Measurements from ENCODE around the gene NTRK2. TPM values are rescaled to one million over a fixed set of nuclear protein-coding genes. Genes with fewer than 3 reads are reported as not detected.

NTRK2 gene
- total RNA-seq, 1 donor from 2014 or later = 4.6 TPM

DNA sequence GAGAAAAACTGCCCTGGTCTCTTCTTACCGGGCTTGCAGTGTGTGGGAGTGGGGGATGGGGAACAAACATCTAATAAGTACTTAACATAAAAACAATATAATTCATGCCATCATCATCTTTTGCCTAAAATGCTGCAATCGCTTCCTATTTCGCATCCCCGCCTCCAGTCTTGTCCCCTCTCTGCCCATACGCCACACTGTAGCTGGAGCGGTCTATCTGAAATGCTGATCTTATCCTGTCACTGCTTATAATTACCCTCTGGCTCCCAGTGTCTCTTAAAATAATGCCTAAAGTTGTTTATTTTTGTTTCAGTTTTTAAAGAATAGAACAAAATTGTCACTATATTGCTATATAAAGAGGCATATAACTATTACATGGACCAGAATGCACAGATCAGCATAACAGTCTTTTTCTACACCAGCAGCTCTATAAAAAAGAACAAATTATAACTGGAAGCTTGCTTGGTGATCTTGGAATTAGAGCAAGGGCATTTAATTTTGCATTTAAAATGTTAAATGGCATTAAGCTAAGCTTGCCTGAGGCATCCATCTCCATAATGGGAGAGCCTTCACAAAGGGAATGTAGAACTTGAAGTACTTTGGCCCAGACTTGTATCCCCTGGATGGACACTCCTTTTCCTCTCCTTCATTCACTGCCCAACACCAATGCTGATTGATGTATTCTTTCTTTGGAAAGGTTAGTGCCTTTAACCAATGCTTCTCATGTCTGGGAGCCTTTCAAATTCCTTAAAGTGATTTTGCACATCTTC, 12.2 kb downstream of the NTRK2 start:
- H3K9me3 Mint-ChIP-seq (ENCODE audit: unreplicated experiment) = peaks cover 4% of the 10 kb centered on the region
- Histone ChIP-seq H3K36me3 (ENCODE audit: insufficient read depth, low read length) (no peaks in the 10 kb centered on the region), H3K27me3 (ENCODE audit: insufficient read depth, low read length) (no peaks in the 10 kb centered on the region), H2AFZ (ENCODE audit: low read depth, low read length) (no peak overlapping the region), H3K4me1 (ENCODE audit: insufficient read depth, low read length) (no peaks in the 10 kb centered on the region), H3K4me3 (ENCODE audit: insufficient read depth, low read depth, low read length) (no peak overlapping the region), H4K20me1 (ENCODE audit: insufficient read depth, low read length) (no peaks in the 10 kb centered on the region), H3K79me2 (ENCODE audit: insufficient read depth, low read length) (no peaks in the 10 kb centered on the region), H3K9me3 (ENCODE audit: insufficient read depth, low read depth, low read length) (no peaks in the 10 kb centered on the region), H3K27ac (ENCODE audit: low read depth, low read length) (no peak overlapping the region), H3K4me2 (ENCODE audit: low read length) (no peak overlapping the region), H3K9ac (ENCODE audit: low read length) (no peak overlapping the region)
- peaks cover 1% of the 10 kb centered on the region for H3K4me1 Mint-ChIP-seq (ENCODE audit: low read depth, unreplicated experiment)
- no peaks in the 10 kb centered on the region for H3K36me3 Mint-ChIP-seq (ENCODE audit: low read depth, unreplicated experiment)
- peaks cover 11% of the 10 kb centered on the region for H3K27me3 Mint-ChIP-seq (ENCODE audit: low read depth, unreplicated experiment)
- TF ChIP-seq EZH2 (IDR thresholded peaks at IDR 0.05; ENCODE audit: insufficient read depth, low read length) = no peak
- TF ChIP-seq, protein P1, sequence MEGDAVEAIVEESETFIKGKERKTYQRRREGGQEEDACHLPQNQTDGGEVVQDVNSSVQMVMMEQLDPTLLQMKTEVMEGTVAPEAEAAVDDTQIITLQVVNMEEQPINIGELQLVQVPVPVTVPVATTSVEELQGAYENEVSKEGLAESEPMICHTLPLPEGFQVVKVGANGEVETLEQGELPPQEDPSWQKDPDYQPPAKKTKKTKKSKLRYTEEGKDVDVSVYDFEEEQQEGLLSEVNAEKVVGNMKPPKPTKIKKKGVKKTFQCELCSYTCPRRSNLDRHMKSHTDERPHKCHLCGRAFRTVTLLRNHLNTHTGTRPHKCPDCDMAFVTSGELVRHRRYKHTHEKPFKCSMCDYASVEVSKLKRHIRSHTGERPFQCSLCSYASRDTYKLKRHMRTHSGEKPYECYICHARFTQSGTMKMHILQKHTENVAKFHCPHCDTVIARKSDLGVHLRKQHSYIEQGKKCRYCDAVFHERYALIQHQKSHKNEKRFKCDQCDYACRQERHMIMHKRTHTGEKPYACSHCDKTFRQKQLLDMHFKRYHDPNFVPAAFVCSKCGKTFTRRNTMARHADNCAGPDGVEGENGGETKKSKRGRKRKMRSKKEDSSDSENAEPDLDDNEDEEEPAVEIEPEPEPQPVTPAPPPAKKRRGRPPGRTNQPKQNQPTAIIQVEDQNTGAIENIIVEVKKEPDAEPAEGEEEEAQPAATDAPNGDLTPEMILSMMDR (IDR thresholded peaks at IDR 0.05; ENCODE audit: insufficient read depth, low read depth, low read length) = no peak
- no peak overlapping the region for H3K4me3 Mint-ChIP-seq (ENCODE audit: unreplicated experiment)
- no peak overlapping the region for H3K27ac Mint-ChIP-seq (ENCODE audit: unreplicated experiment)
- FAIRE-seq = no peak
- no peak for DNase-seq (ENCODE audit: low read depth)

DNA sequence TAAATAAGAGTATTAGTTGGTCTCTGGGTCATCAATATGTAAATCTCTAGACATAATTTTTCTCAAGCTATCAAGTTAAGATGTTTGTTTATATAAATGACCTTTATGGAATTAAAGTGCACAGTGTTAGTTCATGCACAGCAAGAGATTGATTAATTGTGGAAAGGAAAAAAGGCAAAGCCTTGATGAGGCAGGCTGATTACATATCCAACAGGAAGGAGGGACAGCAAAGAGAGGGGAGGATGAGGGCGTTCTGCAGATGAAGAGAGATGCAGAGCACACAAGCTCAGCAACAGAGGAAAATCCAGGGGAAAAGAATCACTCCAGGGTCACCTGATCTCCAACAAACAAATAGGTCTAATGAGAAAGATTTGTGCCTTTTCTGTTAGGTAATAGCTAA, 16.5 kb downstream of the NTRK2 start:
- peaks cover 2% of the 10 kb centered on the region for H3K9me3 Mint-ChIP-seq (ENCODE audit: unreplicated experiment)
- Histone ChIP-seq H3K36me3 (ENCODE audit: insufficient read depth, low read length) (no peaks in the 10 kb centered on the region), H3K4me2 (ENCODE audit: low read length) (no peak overlapping the region), H3K9ac (ENCODE audit: low read length) (no peak overlapping the region), H3K27ac (ENCODE audit: low read depth, low read length) (no peak overlapping the region), H3K9me3 (ENCODE audit: insufficient read depth, low read depth, low read length) (no peaks in the 10 kb centered on the region), H3K27me3 (ENCODE audit: insufficient read depth, low read length) (peaks cover 2% of the 10 kb centered on the region), H4K20me1 (ENCODE audit: insufficient read depth, low read length) (no peaks in the 10 kb centered on the region), H3K79me2 (ENCODE audit: insufficient read depth, low read length) (no peaks in the 10 kb centered on the region), H2AFZ (ENCODE audit: low read depth, low read length) (no peak overlapping the region), H3K4me1 (ENCODE audit: insufficient read depth, low read length) (no peaks in the 10 kb centered on the region), H3K4me3 (ENCODE audit: insufficient read depth, low read depth, low read length) (no peak overlapping the region)
- H3K4me3 Mint-ChIP-seq (ENCODE audit: unreplicated experiment) = no peak overlapping the region
- FAIRE-seq (no peak), DNase-seq (ENCODE audit: low read depth) (no peak)
- no peaks in the 10 kb centered on the region for H3K4me1 Mint-ChIP-seq (ENCODE audit: low read depth, unreplicated experiment)
- H3K27me3 Mint-ChIP-seq (ENCODE audit: low read depth, unreplicated experiment) = peaks cover 7% of the 10 kb centered on the region
- no peak overlapping the region for H3K27ac Mint-ChIP-seq (ENCODE audit: unreplicated experiment)
- H3K36me3 Mint-ChIP-seq (ENCODE audit: low read depth, unreplicated experiment) = no peaks in the 10 kb centered on the region
- TF ChIP-seq, protein P1 (IDR thresholded peaks at IDR 0.05; ENCODE audit: insufficient read depth, low read depth, low read length) = no peak
- TF ChIP-seq EZH2 (IDR thresholded peaks at IDR 0.05; ENCODE audit: insufficient read depth, low read length) = no peak

DNA sequence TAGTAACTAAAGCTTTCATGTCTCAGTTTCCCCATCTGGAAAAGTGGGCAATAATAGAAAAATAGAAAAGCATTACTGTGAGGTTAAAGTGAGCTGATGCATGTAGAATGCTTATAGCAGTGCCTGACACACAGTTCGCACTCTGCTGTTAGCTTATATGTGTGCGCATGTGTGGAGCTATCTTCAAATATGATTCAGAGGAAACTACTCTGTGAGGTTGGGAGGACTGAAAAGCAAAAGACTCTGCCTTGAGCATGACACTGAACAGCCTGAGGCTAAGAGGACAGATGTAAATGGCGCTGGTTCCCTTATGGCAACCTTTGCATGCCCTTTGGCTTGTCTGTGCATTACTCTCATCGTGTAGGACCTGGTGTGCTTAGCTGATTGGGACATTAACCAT, 19.4 kb downstream of the NTRK2 start:
- no peak for DNase-seq (ENCODE audit: low read depth)
- no peaks in the 10 kb centered on the region for H3K4me1 Mint-ChIP-seq (ENCODE audit: low read depth, unreplicated experiment)
- no peaks in the 10 kb centered on the region for H3K36me3 Mint-ChIP-seq (ENCODE audit: low read depth, unreplicated experiment)
- Histone ChIP-seq H3K9me3 (ENCODE audit: insufficient read depth, low read depth, low read length) (no peaks in the 10 kb centered on the region), H3K4me3 (ENCODE audit: insufficient read depth, low read depth, low read length) (no peak overlapping the region), H3K4me1 (ENCODE audit: insufficient read depth, low read length) (no peaks in the 10 kb centered on the region), H3K9ac (ENCODE audit: low read length) (no peak overlapping the region), H3K27ac (ENCODE audit: low read depth, low read length) (no peak overlapping the region), H2AFZ (ENCODE audit: low read depth, low read length) (no peak overlapping the region), H3K36me3 (ENCODE audit: insufficient read depth, low read length) (no peaks in the 10 kb centered on the region), H4K20me1 (ENCODE audit: insufficient read depth, low read length) (no peaks in the 10 kb centered on the region), H3K79me2 (ENCODE audit: insufficient read depth, low read length) (no peaks in the 10 kb centered on the region), H3K4me2 (ENCODE audit: low read length) (no peak overlapping the region), H3K27me3 (ENCODE audit: insufficient read depth, low read length) (peaks cover 2% of the 10 kb centered on the region)
- H3K27me3 Mint-ChIP-seq (ENCODE audit: low read depth, unreplicated experiment) = peaks cover 7% of the 10 kb centered on the region
- no peak for TF ChIP-seq EZH2 (IDR thresholded peaks at IDR 0.05; ENCODE audit: insufficient read depth, low read length)
- TF ChIP-seq, protein P1 (IDR thresholded peaks at IDR 0.05; ENCODE audit: insufficient read depth, low read depth, low read length) = no peak
- H3K4me3 Mint-ChIP-seq (ENCODE audit: unreplicated experiment) = no peak overlapping the region
- no peaks in the 10 kb centered on the region for H3K9me3 Mint-ChIP-seq (ENCODE audit: unreplicated experiment)
- no peak for FAIRE-seq
- no peak overlapping the region for H3K27ac Mint-ChIP-seq (ENCODE audit: unreplicated experiment)
